HCT116 (cell line): ENCODE measurements around the gene MLLT3.

Source experiments
- EZH2 ChIP-seq: fragments of 200-600 bp; sonication (generic); IDR thresholded peaks from 2 replicates; pipeline ENCODE4 v1.6.1; 2017; ENCODE audit warnings: antibody characterized with exemption, mixed run types
- RAD21 ChIP-seq: IDR thresholded peaks from 2 replicates; pipeline ENCODE4 v1.6.1; 2012; ENCODE audit warnings: low read depth, mild to moderate bottlenecking
- TF ChIP-seq, protein P1 (sequence below), 3 experiments: fragments of 200-600 bp in 1 of 3; sonication (generic) in 1 of 3; IDR thresholded peaks in 2 of 3; conservative IDR thresholded peaks in 1 of 3; 2 replicates each; pipeline ENCODE4 v1.5.1; 2012 to 2017; ENCODE audit warnings: low read depth in 2 of 3, low read length in 2 of 3, antibody characterized with exemption in 1 of 3, borderline replicate concordance in 1 of 3, control low read depth in 1 of 3, mild to moderate bottlenecking in 1 of 3, mixed read lengths in 1 of 3, mixed run types in 1 of 3, moderate library complexity in 1 of 3; ENCODE audit not compliant: insufficient read depth in 1 of 3

DNA sequence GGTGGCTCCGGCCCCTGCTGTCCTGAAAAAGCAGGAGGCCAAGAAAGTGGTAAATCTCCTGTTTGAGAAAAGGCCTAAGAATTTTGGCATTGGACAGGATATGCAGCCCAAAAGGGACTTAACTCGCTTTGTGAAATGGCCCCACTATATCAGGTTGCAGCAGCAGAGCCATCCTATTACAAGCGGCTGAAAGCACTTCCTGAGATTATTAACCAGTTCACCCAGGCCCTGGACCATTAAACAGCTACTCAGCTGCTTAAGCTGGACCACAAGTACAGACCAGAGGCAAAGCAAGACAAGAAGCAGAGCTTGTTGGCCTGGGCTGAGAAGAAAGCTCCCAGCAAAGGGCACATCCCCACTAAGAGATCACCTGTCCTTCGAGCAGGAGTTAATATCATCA lies 89.7 kb downstream of the MLLT3 start:
- TF ChIP-seq EZH2: no peak
- TF ChIP-seq, protein P1, sequence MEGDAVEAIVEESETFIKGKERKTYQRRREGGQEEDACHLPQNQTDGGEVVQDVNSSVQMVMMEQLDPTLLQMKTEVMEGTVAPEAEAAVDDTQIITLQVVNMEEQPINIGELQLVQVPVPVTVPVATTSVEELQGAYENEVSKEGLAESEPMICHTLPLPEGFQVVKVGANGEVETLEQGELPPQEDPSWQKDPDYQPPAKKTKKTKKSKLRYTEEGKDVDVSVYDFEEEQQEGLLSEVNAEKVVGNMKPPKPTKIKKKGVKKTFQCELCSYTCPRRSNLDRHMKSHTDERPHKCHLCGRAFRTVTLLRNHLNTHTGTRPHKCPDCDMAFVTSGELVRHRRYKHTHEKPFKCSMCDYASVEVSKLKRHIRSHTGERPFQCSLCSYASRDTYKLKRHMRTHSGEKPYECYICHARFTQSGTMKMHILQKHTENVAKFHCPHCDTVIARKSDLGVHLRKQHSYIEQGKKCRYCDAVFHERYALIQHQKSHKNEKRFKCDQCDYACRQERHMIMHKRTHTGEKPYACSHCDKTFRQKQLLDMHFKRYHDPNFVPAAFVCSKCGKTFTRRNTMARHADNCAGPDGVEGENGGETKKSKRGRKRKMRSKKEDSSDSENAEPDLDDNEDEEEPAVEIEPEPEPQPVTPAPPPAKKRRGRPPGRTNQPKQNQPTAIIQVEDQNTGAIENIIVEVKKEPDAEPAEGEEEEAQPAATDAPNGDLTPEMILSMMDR (IDR thresholded peaks at IDR 0.05 in 2 of 3, conservative IDR thresholded peaks at IDR 0.05 in 1 of 3; ENCODE audit: borderline replicate concordance in 1 of 3, insufficient read depth in 1 of 3, low read depth in 2 of 3, low read length in 2 of 3): no peak
- no peak for TF ChIP-seq RAD21
